HG03354 (cell line): ENCODE data around the gene EPHB1.

Source experiments
- ATAC-seq: cut with Tn5 transposase; IDR thresholded peaks from one replicate; pipeline ENCODE4 v1.9.1; 2021; ENCODE audit warnings: mild to moderate bottlenecking; ENCODE audit not compliant: unreplicated experiment, poor library complexity, severe bottlenecking

The EPHB1 gene

DNA sequence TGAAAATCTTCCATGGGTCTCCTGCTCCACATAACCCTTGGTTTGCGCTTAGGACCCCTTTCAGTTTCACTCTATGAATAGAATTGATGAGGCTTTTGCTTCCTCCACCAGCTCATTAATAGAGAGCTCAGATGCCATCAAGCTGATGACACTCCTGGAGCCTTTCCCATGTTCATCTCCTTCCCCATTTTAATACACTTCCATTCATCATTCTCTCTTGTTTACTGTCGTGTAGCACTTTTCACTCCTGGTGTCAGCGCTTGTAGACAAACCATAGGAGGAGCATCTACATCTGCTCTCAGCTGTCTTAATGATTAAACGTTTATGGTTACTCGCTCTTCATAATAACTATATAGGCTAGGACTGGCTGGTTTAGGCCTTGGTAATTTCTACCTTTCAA lies 363.5 kb downstream of the EPHB1 start:
- ATAC-seq = no peak

DNA sequence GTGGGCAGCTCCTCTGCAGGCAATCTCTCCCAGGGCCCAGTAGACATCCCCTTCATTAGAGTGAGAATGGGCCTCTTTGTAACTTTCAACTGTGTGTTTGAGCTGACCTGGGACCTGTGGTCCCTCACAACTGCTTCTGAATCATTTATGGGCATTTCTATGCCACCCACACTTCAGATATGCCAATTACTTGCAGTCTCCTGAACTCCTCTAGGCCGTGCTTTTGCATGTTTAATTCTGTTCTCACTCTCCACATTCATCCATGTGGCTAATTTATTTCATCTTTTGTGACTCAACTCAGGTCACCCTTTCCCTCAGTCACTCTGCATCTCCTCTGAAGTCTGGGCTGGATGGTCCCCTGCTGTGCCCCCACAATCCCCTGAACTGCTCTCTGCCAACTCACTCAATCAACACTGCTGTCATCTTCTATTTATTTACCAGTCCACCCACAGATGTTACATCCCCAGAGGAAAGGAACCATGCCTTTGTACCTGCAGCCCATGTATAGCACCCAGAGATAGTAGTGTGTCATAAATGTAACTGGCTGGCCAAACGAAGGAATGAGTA lies 364.7 kb downstream of the EPHB1 start:
- no peak for ATAC-seq

DNA sequence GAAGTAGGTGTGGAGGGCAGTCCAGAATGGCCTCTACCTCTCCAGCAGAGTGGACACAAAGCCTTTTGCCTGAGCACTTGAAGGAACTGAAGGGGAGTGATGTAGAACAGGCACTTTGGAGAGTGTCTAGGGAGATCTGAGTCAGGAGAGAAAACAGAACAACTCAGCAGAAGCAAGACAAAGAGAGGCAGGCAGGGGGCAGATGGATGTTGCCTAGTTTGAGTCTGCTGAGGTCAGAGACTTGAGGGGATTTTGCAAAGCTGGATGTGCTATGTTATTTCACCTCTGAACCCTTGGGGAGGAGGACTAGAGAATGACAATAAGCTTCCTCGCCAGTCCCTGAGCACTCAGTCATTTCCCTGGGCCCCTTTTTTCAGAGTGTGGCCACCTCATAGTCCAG lies 366.4 kb downstream of the EPHB1 start:
- no peak for ATAC-seq

DNA sequence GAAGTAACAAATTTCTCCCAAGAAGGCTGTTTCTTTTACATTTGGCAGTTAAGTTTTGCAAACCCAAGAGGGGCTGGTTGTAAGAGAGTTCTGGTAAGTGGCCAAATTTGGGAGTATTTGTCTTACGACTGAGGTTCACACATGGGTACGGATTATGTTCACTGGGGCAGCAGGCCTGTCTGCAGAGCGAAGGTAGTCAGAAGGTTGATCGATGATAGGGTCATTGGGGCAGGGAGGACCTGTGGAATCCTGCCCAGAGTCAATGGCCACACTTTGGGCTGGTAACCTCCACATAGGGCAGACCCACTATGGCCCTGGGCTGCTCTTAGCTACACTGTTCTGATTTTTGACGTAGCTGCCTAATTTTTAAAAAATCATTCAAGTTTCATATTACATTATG lies 368.6 kb downstream of the EPHB1 start:
- no peak for ATAC-seq

DNA sequence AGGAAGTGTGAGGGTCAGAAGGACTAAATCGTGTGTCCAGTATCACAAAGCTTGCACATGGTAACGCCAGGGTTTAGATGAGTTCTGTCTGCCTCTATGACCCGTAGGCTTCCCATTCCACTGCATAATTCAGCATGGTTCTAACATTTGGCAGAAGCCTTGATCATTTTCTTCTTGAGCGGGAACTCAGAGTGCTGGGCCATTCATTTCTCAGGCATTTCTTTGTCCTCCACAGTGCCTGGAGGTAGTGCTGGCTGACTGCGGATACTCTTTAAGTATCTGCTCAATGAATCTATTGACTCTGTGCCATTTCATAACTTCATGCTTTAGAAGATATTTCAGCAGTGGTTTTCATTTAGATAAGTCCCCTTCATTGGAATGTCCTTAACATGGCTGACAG lies 370.2 kb downstream of the EPHB1 start:
- no peak for ATAC-seq

DNA sequence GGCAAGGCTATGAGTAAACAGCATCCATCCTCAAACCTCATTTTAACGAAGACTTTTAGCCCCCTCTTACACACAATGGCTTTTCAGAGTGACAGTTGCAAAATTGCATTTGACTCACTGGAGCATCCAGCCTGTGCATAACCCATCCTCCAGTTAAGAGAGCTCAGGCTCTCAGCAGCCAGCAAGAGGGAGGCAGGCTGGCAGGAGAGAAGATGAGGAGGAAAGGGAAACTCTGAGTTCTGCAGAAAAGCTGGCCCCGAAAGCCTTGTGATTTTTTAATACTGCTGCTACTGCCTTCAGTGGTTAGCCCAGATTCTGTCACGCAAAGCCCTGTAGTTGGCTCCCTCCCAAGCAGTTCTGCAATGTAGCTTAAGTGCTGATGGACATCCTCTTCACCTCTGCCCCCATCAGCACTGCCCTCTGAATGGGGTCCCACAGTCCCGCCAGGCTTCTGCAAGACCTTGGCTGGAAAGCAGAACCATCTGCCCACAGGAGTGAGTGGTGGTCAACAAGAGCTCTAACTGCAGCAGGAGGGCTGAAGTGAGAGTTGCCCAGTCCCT lies 371.3 kb downstream of the EPHB1 start:
- no peak for ATAC-seq

DNA sequence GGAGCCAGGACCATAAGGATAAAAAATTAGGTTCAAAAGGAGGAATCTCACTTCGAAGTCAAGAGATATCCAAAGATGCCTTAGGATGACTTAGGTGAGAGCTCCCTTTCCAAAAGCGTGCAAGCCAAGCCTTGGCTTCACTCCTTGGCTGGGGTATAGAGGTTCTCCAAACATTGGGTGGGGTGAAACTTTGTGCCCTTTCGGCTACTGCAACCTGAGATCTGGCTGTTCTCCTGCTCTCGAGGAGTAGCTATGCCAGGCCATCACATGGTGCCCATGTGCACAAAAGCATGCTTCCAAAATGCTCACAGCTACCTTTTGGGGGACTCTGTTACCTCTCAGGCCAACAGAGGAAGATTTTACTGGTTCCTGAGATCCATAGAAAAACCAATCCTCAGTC lies 373.8 kb downstream of the EPHB1 start:
- ATAC-seq = no peak

DNA sequence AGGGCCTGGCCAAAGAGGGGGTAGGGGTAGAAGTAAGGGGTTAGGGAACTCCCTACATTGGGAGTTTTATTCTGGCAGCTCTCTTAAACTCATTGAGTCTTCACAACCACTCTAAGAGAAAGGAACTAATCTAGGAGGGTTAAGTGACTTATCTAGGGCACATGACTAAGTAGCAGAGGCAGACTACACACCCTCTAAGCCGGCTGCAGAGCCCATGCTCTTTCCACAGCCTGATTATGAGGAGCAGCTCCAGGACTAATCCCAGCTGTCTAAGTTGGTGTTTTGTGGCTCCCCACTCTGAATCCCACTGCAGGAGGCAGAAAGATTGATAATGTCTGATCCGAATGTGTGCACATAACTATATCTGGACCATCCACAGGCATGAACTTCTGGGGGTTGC lies 374.6 kb downstream of the EPHB1 start:
- no peak for ATAC-seq

DNA sequence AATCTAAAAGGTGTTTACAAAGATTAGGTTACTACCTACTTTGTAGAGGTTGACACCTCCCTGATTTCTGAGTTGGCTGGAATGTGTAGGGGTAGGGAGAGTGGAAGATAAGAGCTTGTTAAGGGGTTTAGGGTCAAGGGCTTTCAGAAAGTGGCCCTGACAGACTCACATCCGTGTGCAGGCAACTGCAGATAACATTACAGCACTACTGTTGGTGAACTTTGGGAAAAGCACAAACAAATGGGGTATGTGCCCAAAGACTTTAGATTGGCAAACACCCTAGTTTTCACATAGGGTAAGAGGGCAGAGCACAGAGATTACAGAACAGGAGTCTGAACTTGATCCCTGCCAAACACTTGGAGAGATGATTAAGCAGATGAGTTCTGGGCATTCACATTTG lies 375.7 kb downstream of the EPHB1 start:
- ATAC-seq = no peak

DNA sequence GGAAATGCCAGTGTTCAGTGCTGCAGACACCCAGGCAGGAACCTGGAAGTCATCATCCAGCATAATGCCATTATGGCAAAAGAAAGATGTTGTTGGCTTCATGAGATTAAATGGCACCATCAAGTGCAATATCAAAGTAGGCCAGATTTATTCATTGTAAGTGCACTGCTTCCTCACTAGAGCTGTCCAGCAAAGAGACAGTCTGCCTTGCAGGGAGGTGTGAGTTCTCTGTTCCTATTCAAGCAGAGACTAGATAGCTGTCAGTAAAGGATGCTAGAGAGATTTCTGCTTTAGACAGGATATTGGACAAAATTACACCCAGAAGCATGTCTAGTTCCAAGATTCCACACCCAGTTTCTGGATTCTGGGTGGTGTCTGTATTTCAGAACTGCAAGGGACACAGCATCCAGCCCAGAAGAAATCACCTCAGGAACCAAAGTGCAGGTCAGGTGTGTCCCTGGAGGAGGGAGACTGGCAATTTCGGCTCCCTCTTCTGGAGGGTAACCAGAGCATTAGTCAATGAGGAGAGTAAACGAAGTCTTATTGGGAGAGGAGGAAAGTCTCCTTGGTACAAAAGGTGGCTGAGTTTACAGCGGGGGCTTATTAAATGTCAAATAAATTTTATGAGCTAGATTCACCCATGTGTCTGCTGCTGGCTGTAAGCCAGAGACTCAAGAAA lies 377.3 kb downstream of the EPHB1 start:
- no peak for ATAC-seq

DNA sequence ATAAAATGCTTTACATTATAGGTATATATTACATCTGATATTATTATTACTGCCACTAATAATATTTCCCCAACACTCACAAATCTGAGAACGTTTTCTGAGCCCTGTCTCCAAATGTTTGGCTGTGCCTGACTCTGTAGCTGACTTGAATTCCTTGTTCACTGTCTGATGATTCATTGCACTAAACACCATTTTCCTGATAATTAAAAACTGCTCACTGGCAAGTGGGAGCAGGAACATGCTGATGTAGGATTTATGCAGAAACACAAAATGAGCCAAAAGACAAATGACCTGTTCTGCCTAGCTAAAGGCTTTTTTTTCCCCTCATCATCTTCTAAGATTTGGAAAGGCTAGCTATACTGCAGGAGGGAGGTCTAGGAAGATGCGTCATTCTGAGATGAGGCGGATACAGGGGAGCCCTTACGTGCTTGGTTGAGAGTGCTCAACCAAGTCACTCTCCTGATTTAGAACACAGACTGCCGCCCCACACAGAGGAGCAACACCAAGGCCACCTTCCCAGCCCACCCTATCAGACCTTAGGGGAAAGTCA lies 380.7 kb downstream of the EPHB1 start:
- ATAC-seq = no peak

DNA sequence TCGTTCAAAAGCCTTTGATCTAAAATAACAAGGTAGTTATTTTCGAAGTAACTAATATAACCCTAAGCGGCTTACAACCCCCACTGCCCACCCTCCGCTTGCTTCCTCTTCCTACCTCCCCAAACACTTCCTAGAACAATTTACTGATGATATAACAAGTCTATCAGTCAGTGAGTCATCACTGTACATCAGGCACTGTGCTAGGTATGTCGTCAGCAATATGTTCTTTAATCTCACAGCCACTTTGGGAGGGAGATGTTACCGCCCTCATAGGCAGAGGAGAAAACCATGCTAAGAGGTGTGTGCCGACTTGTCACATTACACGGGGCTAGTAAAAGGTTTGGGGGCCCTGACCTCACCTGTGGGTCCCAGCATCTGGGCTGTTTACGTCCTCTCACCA lies 381.8 kb downstream of the EPHB1 start:
- no peak for ATAC-seq

DNA sequence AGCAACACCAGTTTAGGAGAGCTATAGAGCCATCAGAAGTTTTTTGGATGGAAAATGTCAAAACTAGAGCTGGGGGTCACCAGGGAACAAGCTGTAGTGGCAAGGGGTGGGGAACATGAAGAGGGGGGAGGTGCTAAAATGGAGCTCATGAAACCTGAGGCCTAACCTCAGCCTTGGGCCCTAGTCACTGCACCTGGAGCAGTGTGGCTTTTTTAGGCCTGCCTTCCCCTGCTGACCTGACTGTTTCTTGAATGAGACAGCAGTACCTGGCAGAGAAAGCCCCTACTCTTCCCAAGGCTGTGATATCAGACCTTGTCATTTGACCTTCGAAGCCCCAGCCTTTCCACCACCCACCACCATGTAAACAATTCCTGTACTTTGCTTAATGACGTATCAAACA lies 383.5 kb downstream of the EPHB1 start:
- no peak for ATAC-seq

DNA sequence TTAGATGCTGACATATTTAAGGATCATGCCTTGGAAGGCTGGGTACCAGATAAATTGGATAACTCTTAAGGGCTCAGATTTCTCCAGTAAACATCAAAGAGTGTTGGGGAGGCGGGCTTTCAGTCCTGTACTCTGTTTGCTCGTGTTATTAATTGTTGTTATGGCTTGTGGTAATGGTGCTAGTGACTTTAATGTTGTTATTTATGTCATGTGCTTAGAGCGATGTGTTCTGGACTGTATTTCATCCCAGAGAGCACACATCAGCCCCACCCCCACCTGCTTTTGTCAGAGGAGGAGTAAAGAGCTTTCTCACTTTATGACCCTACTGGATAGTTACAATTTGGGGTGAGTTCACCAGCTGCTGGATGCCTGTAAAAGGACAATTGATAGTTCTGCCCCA lies 386.3 kb downstream of the EPHB1 start:
- no peak for ATAC-seq

DNA sequence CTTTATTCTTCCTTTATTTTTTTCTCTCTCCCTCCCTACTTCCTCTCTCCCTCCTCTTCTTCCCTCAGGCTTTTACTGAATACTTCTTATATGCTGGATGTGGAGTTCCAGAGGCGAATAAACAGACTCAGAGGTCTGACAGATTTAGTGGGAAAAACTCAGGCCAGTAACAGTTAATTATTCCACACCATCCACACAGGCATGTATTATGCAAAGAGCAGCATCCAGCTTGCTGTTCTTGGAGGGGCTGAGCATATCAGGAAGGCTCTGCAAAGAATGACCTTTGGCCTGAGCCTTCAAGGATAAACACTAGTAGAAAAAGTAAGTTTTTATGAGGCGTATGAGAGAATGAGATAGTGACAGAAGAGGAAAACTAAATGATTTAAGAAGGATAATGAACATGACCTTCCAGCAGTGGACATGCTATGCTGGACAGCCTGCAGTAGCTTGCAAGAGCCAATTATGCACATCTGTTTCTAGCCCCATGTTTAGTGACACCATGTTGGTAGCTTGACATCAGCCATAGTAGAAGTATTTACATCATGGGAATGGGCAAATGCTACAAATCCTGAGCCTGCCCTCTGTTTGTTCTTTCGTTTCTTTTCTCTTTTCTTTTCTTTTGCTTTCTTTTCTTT lies 387.4 kb downstream of the EPHB1 start:
- ATAC-seq = no peak

DNA sequence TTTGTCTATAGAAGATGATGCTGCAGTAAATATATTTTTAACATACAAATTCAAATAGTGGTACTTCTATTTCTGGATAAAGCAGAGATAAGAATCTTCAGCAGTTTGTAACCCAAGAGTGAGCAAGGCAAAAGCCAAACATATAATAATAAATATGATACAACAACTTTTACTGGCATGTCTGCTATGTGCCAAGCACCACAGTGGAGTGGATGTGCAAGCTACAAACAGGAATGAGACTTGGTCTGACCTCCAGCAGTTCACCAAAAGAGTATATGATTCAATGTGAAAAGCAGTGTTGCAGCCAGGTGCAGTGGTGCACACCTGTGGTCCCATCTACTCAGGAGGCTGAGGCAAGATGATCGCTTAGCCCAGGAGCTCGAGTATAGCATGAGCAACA lies 395.6 kb downstream of the EPHB1 start:
- ATAC-seq = no peak

DNA sequence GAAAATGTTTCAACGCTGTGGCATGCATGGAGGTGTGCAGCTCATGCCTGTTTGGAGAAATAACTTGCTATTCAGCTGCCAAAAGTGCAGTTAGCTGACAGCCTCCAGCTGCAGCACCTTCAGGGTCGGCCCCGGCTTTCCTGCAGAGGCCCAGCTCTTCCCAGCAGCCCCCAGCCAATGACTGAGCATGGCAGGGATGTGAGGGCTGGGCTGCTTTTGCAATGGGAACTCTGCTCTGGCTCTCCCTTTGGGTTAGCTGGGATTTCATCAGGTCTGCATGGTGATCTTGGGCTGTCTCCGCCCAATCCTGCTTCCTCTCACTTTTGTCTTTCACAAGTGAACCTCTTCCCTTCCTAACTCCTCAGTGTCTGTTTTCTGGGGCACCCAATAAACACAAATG lies 396.6 kb downstream of the EPHB1 start:
- no peak for ATAC-seq

DNA sequence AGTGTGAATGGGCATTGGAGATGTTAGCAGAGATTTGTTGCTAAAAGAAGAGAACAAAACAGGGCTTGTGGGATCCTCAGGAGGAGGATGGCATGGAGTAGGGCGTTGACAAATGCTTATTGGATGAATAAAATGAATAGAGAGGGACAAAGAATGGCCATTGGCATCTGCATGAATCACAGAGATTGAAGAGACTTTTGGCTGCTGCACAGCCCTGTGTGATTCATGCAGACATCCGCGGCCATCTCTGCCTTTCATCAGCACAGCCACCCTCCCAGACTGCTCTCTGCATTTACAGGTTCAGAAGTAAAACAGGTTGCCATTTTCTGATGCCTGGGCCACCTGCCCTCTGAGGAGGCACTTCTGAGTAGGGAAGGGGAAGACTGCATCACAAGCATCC lies 397.9 kb downstream of the EPHB1 start:
- ATAC-seq = no peak

DNA sequence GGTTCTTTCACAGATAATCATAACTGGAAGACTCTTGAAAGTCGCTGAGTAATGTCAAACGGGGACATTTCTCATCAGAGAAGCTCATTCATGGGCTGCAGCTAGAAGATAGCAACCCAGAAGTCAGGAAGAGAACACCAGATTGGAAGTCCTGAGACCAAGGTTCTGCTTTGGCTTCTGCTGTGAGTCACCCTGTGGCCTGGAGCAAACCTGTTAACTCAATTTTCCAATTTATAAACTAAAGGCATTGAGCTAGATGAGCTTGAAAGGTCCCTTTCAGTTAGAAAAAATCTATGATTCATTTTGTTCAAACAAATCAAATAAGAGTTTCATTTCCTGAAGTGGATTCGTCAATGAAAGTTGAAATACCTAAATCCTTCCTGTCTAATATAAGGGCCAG lies 402.2 kb downstream of the EPHB1 start:
- ATAC-seq = no peak

DNA sequence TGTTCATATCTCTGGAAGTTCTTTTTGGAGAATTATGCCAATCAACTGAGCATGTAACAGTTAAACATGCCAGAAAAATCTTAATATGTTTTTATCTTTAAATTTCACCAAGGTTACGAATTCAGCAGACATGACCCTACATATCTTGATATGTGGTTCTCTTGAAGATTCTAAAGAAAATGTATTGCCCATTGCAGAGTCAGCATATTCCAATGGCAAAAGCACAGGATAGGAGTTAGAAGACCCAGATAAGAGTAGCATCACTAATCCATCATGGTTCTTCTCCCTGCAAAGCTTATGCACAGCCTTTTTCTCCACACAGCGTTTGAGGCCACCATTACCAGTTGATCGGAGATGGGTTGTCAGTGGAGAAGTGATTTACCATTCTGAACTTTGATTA lies 402.8 kb downstream of the EPHB1 start:
- ATAC-seq = no peak

DNA sequence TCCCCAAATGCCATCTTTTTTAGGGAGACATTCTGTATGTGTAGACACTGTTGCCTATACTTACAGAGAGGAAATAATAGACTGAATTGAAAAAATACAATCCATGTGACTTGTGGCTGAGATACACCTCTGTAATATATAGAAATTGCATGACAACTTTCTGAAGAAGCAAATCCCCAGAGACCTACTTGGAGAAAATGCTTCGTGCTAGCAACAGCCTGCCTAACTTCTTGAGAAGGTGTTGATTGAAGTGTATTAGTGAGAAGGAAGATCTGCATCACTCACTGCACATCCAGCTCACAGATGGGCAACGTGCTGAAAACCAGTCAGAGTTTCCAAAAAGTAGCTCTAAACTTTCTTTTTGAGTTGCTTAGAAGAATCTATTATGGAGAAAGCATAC lies 404.1 kb downstream of the EPHB1 start:
- no peak for ATAC-seq
